Caco-2 (cell line): ENCODE results near the gene KCNJ1. TPM values are rescaled to one million over a fixed set of nuclear protein-coding genes. Genes with fewer than 3 reads are reported as not detected.

Source experiments
- BruUV-seq: library from RNA; stranded (reverse); fragments of 400-500 nt; replicated peaks from 2 replicates; lab custom pipeline; 2021; lab: Mats Ljungman, UMichigan
- CTCF ChIA-PET: fragments of 300-600 bp; sonication (Branson Sonifier 250); formaldehyde crosslinking; loops from one replicate; lab custom pipeline; 2022; ENCODE audit warnings: antibody characterized with exemption; lab: Charles Lee
- POLR2A ChIA-PET: fragments of 300-600 bp; sonication (Branson Sonifier 250); formaldehyde crosslinking; loops from one replicate; lab custom pipeline; 2022; ENCODE audit warnings: antibody characterized with exemption; lab: Charles Lee
- DNase-seq, 2 experiments: peaks; one replicate each; pipeline versions ENCODE4 v3.0.0 to v3.0.0-alpha.2; 2020 to 2022
- H3K27me3 ChIP-seq: replicated peaks from 2 replicates; pipeline ENCODE4 v1.6.0; 2011; ENCODE audit warnings: low read length; ENCODE audit not compliant: control insufficient read depth, insufficient read depth
- H3K36me3 ChIP-seq: 2 replicates; pipeline ENCODE4 v1.5.1; 2011; ENCODE audit warnings: low read length; ENCODE audit not compliant: control insufficient read depth, insufficient read depth
- H3K4me1 ChIP-seq: fragments of 250-450 bp; sonication (Bioruptor Pico); 2 replicates; pipeline ENCODE4 v1.5.1; 2020; ENCODE audit warnings: mild to moderate bottlenecking
- H3K4me3 ChIP-seq: 2 replicates; pipeline ENCODE4 v1.5.1; 2011; ENCODE audit warnings: low read depth, mild to moderate bottlenecking, control low read depth, low read length
- H3K9me3 ChIP-seq: fragments of 250-450 bp; sonication (Bioruptor Pico); 2 replicates; pipeline ENCODE4 v1.5.1; 2020; ENCODE audit warnings: mild to moderate bottlenecking, moderate library complexity
- H3K27ac Mint-ChIP-seq: one replicate; pipeline ENCODE4 v1.8.0; 2022; ENCODE audit warnings: mixed read lengths; ENCODE audit not compliant: unreplicated experiment
- H3K27me3 Mint-ChIP-seq: one replicate; pipeline ENCODE4 v1.8.0; 2022; ENCODE audit warnings: mixed read lengths; ENCODE audit not compliant: insufficient read depth, unreplicated experiment
- H3K36me3 Mint-ChIP-seq: one replicate; pipeline ENCODE4 v1.8.0; 2022; ENCODE audit warnings: mild to moderate bottlenecking, mixed read lengths; ENCODE audit not compliant: insufficient read depth, unreplicated experiment
- H3K4me1 Mint-ChIP-seq: one replicate; pipeline ENCODE4 v1.8.0; 2022; ENCODE audit warnings: low read depth, mixed read lengths; ENCODE audit not compliant: unreplicated experiment
- H3K4me3 Mint-ChIP-seq: one replicate; pipeline ENCODE4 v1.8.0; 2022; ENCODE audit warnings: mild to moderate bottlenecking, moderate library complexity, mixed read lengths; ENCODE audit not compliant: unreplicated experiment
- H3K9me3 Mint-ChIP-seq: one replicate; pipeline ENCODE4 v1.8.0; 2022; ENCODE audit warnings: mixed read lengths; ENCODE audit not compliant: unreplicated experiment
- intact Hi-C: fragments of 100-400 bp; cut with micrococcal nuclease; formaldehyde crosslinking; loops from one replicate; pipeline ENCODE4 v1.10.0; 2022; ENCODE audit not compliant: unreplicated experiment
- total RNA-seq: library from RNA; stranded (reverse); gene quantifications from 2 replicates; pipeline ENCODE4 v1.2.3, GENCODE V29; 2022
- TF ChIP-seq, protein P1 (sequence below), 2 experiments: fragments of 200-600 bp in 1 of 2; IDR thresholded peaks; 1 replicate in 1 of 2; 2 replicates in 1 of 2; pipeline versions ENCODE4 v1.5.1 to v1.8.0; 2011 to 2022; ENCODE audit warnings: antibody characterized with exemption in 1 of 2, control low read depth in 1 of 2, inconsistent platforms in 1 of 2, low read depth in 1 of 2, low read length in 1 of 2, mild to moderate bottlenecking in 1 of 2, moderate library complexity in 1 of 2; ENCODE audit not compliant: insufficient read depth in 1 of 2, severe bottlenecking in 1 of 2, unreplicated experiment in 1 of 2

Gene KCNJ1
- total RNA-seq, 1 experiment from 2014 or later, result not detected

GRCh38 chr11:128890543-128891368 lies 23.7 kb upstream of the KCNJ1 start, which contains the start of gene KCNJ5:
KCNJ5 (plus strand) TSS chr11:128891356; CDS start chr11:128911274, 19,918 bp downstream.
- Mint-ChIP-seq H3K27me3 (peaks cover 17% of the 10 kb centered on the region), H3K4me1 (no peaks in the 10 kb centered on the region), H3K27ac (no peak within 1 kb of the TSS), H3K9me3 (no peaks in the 10 kb centered on the region), H3K36me3 (no peaks in the 10 kb centered on the region), H3K4me3 (peak within 1 kb of the TSS; percentile 76)
- intact Hi-C loops, result loop anchor here (1.0 kb wide), 1 partner anchor 15 kb away; no protein-coding TSS in a partner anchor
- TF ChIP-seq, protein P1, sequence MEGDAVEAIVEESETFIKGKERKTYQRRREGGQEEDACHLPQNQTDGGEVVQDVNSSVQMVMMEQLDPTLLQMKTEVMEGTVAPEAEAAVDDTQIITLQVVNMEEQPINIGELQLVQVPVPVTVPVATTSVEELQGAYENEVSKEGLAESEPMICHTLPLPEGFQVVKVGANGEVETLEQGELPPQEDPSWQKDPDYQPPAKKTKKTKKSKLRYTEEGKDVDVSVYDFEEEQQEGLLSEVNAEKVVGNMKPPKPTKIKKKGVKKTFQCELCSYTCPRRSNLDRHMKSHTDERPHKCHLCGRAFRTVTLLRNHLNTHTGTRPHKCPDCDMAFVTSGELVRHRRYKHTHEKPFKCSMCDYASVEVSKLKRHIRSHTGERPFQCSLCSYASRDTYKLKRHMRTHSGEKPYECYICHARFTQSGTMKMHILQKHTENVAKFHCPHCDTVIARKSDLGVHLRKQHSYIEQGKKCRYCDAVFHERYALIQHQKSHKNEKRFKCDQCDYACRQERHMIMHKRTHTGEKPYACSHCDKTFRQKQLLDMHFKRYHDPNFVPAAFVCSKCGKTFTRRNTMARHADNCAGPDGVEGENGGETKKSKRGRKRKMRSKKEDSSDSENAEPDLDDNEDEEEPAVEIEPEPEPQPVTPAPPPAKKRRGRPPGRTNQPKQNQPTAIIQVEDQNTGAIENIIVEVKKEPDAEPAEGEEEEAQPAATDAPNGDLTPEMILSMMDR (IDR thresholded peaks at IDR 0.05; ENCODE audit: insufficient read depth in 1 of 2, low read depth in 1 of 2, low read length in 1 of 2, severe bottlenecking in 1 of 2, unreplicated experiment in 1 of 2), result no peak
- Histone ChIP-seq H3K4me3 (peak within 1 kb of the TSS; percentile 36), H3K4me1 (peaks cover 10% of the 10 kb centered on the region), H3K9me3 (no peaks in the 10 kb centered on the region), H3K36me3 (no peaks in the 10 kb centered on the region), H3K27me3 (peaks cover 1% of the 10 kb centered on the region)
- CTCF ChIA-PET, result interaction anchor here (1.0 to 4.1 kb wide), 6 partner anchors 10 to 66 kb away, joined by 3 to 33 read pairs (median 4); no protein-coding TSS in a partner anchor
- DNase-seq, result peak in 1 of 2 experiments; percentile 70
- BruUV-seq, result no TSS peak
- POLR2A ChIA-PET, result interaction anchor here (0.9 kb wide), 1 partner anchor 15 kb away, joined by 3 read pairs; no protein-coding TSS in a partner anchor

DNA sequence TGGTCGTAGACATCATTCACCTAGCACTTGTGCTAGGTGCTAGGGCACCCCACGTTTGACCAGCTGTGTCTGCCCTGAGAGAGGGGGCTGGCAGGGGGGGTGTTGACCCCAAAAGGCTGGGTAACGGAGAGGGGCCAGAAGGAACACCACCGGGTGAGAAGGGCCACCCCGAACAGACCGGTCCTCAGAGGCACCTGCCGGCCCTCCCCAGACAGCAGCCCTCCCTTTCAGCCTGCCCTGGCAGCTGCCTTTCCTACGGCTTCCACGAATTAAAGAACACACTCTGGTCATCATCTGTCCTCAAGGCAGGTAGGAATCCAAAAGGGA lies 23.1 kb upstream of the KCNJ1 start:
- intact Hi-C loops, result loop anchor here (1.0 kb wide), 1 partner anchor 15 kb away; no protein-coding TSS in a partner anchor
- CTCF ChIA-PET, result interaction anchor here (1.0 to 4.1 kb wide), 6 partner anchors 9 to 67 kb away, joined by 3 to 33 read pairs (median 4); no protein-coding TSS in a partner anchor
- no peak overlapping the region for H3K27ac Mint-ChIP-seq
- H3K36me3 Mint-ChIP-seq, result no peaks in the 10 kb centered on the region
- peaks cover 20% of the 10 kb centered on the region for H3K27me3 Mint-ChIP-seq
- no TSS peak for BruUV-seq
- DNase-seq, result no peak
- TF ChIP-seq, protein P1 (IDR thresholded peaks at IDR 0.05; ENCODE audit: insufficient read depth in 1 of 2, low read depth in 1 of 2, low read length in 1 of 2, severe bottlenecking in 1 of 2, unreplicated experiment in 1 of 2), result no peak
- H3K9me3 ChIP-seq, result no peaks in the 10 kb centered on the region
- H3K36me3 ChIP-seq, result no peaks in the 10 kb centered on the region
- H3K4me1 Mint-ChIP-seq, result no peaks in the 10 kb centered on the region
- peaks cover 10% of the 10 kb centered on the region for H3K4me1 ChIP-seq
- H3K27me3 ChIP-seq, result peaks cover 1% of the 10 kb centered on the region
- peak overlapping the region; percentile 36 for H3K4me3 ChIP-seq
- POLR2A ChIA-PET, result interaction anchor here (0.9 kb wide), 1 partner anchor 16 kb away, joined by 3 read pairs; no protein-coding TSS in a partner anchor
- H3K9me3 Mint-ChIP-seq, result no peaks in the 10 kb centered on the region
- peak overlapping the region; percentile 76 for H3K4me3 Mint-ChIP-seq

DNA sequence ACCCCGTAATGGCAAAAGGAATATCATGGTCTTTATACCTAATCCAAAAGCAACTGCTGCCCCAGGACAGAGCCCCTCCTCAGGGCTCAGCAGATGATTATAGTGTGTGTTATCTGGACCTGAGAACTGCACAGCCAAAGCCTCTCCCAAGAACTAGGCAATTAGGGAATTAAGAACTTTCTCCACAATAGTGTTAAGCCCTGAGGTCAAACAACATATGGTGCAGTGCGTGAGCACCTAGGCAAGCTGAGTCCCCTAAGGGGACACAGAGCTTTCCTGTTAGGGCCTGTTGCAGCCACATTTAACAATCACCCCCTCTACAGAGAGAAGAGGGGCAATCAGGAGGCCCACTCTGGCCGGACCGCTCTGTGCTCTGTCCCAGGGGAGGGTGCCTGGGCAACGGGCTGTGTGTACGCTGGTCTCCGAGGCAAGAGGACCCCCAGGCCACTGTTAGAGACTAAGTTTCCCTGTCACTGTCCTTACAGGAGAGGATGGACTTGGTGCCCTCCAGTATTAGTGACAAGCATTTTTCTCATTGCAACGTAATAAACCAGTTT lies 22.6 kb upstream of the KCNJ1 start:
- POLR2A ChIA-PET, result no interaction called here
- CTCF ChIA-PET, result interaction anchor here (1.0 to 4.1 kb wide), 5 partner anchors 16 to 67 kb away, joined by 3 to 33 read pairs (median 5); no protein-coding TSS in a partner anchor
- Histone ChIP-seq H3K4me3 (no peak overlapping the region), H3K27me3 (peaks cover 1% of the 10 kb centered on the region), H3K4me1 (peaks cover 10% of the 10 kb centered on the region), H3K9me3 (no peaks in the 10 kb centered on the region), H3K36me3 (no peaks in the 10 kb centered on the region)
- no peaks in the 10 kb centered on the region for H3K9me3 Mint-ChIP-seq
- H3K27ac Mint-ChIP-seq, result no peak overlapping the region
- H3K4me3 Mint-ChIP-seq, result peak overlapping the region; percentile 76
- TF ChIP-seq, protein P1 (IDR thresholded peaks at IDR 0.05; ENCODE audit: insufficient read depth in 1 of 2, low read depth in 1 of 2, low read length in 1 of 2, severe bottlenecking in 1 of 2, unreplicated experiment in 1 of 2), result no peak
- no peaks in the 10 kb centered on the region for H3K4me1 Mint-ChIP-seq
- BruUV-seq, result no TSS peak
- peaks cover 20% of the 10 kb centered on the region for H3K27me3 Mint-ChIP-seq
- no peaks in the 10 kb centered on the region for H3K36me3 Mint-ChIP-seq
- intact Hi-C loops, result loop anchor here (1.0 kb wide), 1 partner anchor 16 kb away; no protein-coding TSS in a partner anchor
- DNase-seq, result no peak
